ENCODE data around the gene ARL9. TPM values are rescaled to one million over a fixed set of nuclear protein-coding genes. Genes with fewer than 3 reads are reported as not detected.
A peak's percentile ranks its signal among the peaks of the same experiment; 100 is the strongest.

Gene ARL9
- total and polyA plus RNA-seq, 9 of the 15 experiments (the other 6 are each of a cell fraction or from before 2014, with no cell fraction given), result 0.10 to 0.15 (median 0.11) TPM; not detected in 6

GRCh38 chr4:56513517-56513916 lies 7.9 kb downstream of the ARL9 start (continued):
- no peak for TF ChIP-seq ZFP91 (CRISPR knock-in tag; IDR thresholded peaks at IDR 0.05)
- TF ChIP-seq FUS (optimal IDR thresholded peaks at IDR 0.05; ENCODE audit: low read depth, low read length), result no peak
- TF ChIP-seq HLTF (IDR thresholded peaks at IDR 0.05), result no peak
- TF ChIP-seq CHD7 (IDR thresholded peaks at IDR 0.05; ENCODE audit: low read depth, low read length), result no peak
- 0 out of 2 replicates have a peak, but pooled peaks have one; percentile 37 for TF ChIP-seq MBD2 (IDR thresholded peaks at IDR 0.05; ENCODE audit: borderline replicate concordance, low read depth)
- no peak for TF ChIP-seq RFX1 (IDR thresholded peaks at IDR 0.05)
- no peak for TF ChIP-seq FOXJ2 (tag; IDR thresholded peaks at IDR 0.05)
- no peak for TF ChIP-seq RBM25 (IDR thresholded peaks at IDR 0.05; ENCODE audit: low read depth, low read length, severe bottlenecking)
- no peak for TF ChIP-seq CBX5 (IDR thresholded peaks at IDR 0.05; ENCODE audit: borderline replicate concordance, low read depth)
- TF ChIP-seq GABPB2 (CRISPR knock-in tag; conservative IDR thresholded peaks at IDR 0.05), result no peak
- TF ChIP-seq GMEB1 (CRISPR knock-in tag; IDR thresholded peaks at IDR 0.05), result no peak
- TF ChIP-seq CBFA2T2 (conservative IDR thresholded peaks at IDR 0.05), result peak; percentile 79

Measured in K562 (cell line).